Ascending aorta (tissue), 2 donors: ENCODE data around the gene PAIP2B. TPM values are rescaled to one million over a fixed set of nuclear protein-coding genes. Genes with fewer than 3 reads are reported as not detected.
"Not testable (repeated sequence)": the region's sequence is repeated elsewhere in the genome, so short reads cannot be mapped to it uniquely, and the experiment has no call there.

Source experiments
- DNase-seq, 2 donors: peaks; one replicate each; pipeline ENCODE4 v3.0.0-alpha.2; 2019; ENCODE audit warnings: low spot score in 2 of 2
- H3K27ac ChIP-seq, 2 donors: fragments of 200-600 bp; sonication (generic); one replicate each; pipeline ENCODE4 v1.5.1; 2016 to 2017; ENCODE audit warnings: mild to moderate bottlenecking in 1 of 2
- H3K27me3 ChIP-seq: fragments of 200-600 bp; sonication (generic); one replicate; pipeline ENCODE4 v1.5.1; 2017
- H3K36me3 ChIP-seq, 2 donors: fragments of 200-600 bp; sonication (generic); one replicate each; pipeline ENCODE4 v1.5.1; 2016
- H3K4me1 ChIP-seq, 2 donors: fragments of 200-600 bp; sonication (generic); one replicate each; pipeline ENCODE4 v1.5.1; 2016 to 2017; ENCODE audit warnings: mild to moderate bottlenecking in 1 of 2
- H3K4me3 ChIP-seq, 2 donors: fragments of 200-600 bp; sonication (generic); one replicate each; pipeline ENCODE4 v1.5.1; 2016 to 2017; ENCODE audit warnings: mild to moderate bottlenecking in 1 of 2
- H3K9me3 ChIP-seq, 2 donors: fragments of 200-600 bp; sonication (generic); one replicate each; pipeline ENCODE4 v1.5.1; 2016
- intact Hi-C: fragments of 100-400 bp; cut with DNase I; formaldehyde crosslinking; loops from one replicate; pipeline ENCODE4 v1.15.1; 2023
- total RNA-seq: library from RNA; depleted of rRNA; stranded (reverse); fragments of >200 nt; gene quantifications from one replicate; pipeline ENCODE4 v1.1.0, GENCODE V29; 2016
- TF ChIP-seq, protein P1 (sequence below), 3 experiments: fragments of 200-600 bp in 2 of 3; fragments of 450-650 bp in 1 of 3; sonication (generic) in 2 of 3; IDR thresholded peaks; one replicate each; pipeline ENCODE4 v1.5.1; 2016 to 2019; ENCODE audit warnings: antibody characterized with exemption in 3 of 3, mild to moderate bottlenecking in 1 of 3, moderate library complexity in 1 of 3

The PAIP2B gene
- total RNA-seq, 1 donor from 2014 or later = 0.32 TPM

- TF ChIP-seq, protein P1, sequence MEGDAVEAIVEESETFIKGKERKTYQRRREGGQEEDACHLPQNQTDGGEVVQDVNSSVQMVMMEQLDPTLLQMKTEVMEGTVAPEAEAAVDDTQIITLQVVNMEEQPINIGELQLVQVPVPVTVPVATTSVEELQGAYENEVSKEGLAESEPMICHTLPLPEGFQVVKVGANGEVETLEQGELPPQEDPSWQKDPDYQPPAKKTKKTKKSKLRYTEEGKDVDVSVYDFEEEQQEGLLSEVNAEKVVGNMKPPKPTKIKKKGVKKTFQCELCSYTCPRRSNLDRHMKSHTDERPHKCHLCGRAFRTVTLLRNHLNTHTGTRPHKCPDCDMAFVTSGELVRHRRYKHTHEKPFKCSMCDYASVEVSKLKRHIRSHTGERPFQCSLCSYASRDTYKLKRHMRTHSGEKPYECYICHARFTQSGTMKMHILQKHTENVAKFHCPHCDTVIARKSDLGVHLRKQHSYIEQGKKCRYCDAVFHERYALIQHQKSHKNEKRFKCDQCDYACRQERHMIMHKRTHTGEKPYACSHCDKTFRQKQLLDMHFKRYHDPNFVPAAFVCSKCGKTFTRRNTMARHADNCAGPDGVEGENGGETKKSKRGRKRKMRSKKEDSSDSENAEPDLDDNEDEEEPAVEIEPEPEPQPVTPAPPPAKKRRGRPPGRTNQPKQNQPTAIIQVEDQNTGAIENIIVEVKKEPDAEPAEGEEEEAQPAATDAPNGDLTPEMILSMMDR (IDR thresholded peaks at IDR 0.05) = no peak
- H3K4me1 ChIP-seq = no peaks in the 10 kb centered on the region
- H3K36me3 ChIP-seq = no peaks in the 10 kb centered on the region
- no peak overlapping the region for H3K27ac ChIP-seq
- no peaks in the 10 kb centered on the region for H3K9me3 ChIP-seq
- no peaks in the 10 kb centered on the region for H3K27me3 ChIP-seq
- no peak for DNase-seq
- intact Hi-C loops = no loop called here
- H3K4me3 ChIP-seq = no peak overlapping the region
Observed at GRCh38 chr2:71244302-71244660, 17.4 kb upstream of the PAIP2B start.

- Histone ChIP-seq H3K27ac (no peak overlapping the region), H3K9me3 (no peaks in the 10 kb centered on the region), H3K27me3 (no peaks in the 10 kb centered on the region), H3K4me1 (no peaks in the 10 kb centered on the region), H3K4me3 (no peak overlapping the region), H3K36me3 (no peaks in the 10 kb centered on the region)
- no peak for DNase-seq
- TF ChIP-seq, protein P1 (IDR thresholded peaks at IDR 0.05) = no peak
- intact Hi-C loops = no loop called here
Observed at GRCh38 chr2:71243634-71244301, 16.9 kb upstream of the PAIP2B start.

DNA sequence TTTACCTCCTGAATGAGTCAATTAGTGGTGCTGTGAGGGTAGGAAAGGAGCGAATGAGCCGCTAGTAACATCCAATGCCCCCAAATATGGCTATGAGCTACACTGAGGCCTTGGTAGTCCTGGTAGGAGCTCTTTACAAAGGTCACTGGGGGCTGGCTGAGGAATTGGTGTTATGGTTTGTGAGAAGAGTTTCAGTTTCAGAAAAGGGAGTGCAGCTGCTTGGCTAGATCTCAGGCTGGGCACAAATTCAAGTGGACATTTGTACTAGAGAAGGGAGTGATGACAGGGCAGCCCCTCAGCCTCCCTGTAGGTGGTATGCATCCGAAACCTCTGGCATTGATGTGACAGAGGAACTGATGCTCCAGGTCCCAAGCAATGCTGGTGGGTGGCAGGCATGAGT is 13.9 kb upstream of the PAIP2B start:
- no peak overlapping the region for H3K4me3 ChIP-seq
- no peaks in the 10 kb centered on the region for H3K9me3 ChIP-seq
- no peaks in the 10 kb centered on the region for H3K27me3 ChIP-seq
- H3K4me1 ChIP-seq = no peaks in the 10 kb centered on the region
- DNase-seq = no peak
- no peak overlapping the region for H3K27ac ChIP-seq
- intact Hi-C loops = no loop called here
- no peaks in the 10 kb centered on the region for H3K36me3 ChIP-seq
- TF ChIP-seq, protein P1 (IDR thresholded peaks at IDR 0.05) = no peak

DNA sequence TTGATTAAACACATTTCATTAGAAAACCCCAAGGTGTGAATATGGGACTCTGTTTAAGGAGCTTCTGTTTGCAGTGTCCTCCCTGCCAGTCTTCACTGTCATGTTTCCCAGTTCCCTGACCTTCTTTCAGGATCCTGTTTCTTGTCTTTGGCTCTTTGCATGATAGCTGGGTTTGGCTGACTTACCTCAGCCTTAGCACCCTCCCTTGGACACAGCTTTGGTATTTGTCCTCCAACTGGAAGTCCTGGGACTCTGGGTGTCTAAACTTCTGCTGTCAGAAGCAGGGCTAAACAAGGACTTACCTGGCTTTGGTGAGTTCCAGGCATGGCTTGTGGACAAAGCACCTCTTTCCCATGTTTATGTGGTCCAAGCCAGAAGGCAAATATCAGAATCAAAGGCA is 11.2 kb upstream of the PAIP2B start:
- Histone ChIP-seq H3K4me3 (no peak overlapping the region), H3K27me3 (no peaks in the 10 kb centered on the region), H3K4me1 (no peaks in the 10 kb centered on the region), H3K36me3 (no peaks in the 10 kb centered on the region), H3K27ac (no peak overlapping the region), H3K9me3 (no peaks in the 10 kb centered on the region)
- intact Hi-C loops = no loop called here
- TF ChIP-seq, protein P1 (IDR thresholded peaks at IDR 0.05) = no peak
- no peak for DNase-seq

GRCh38 chr2:71235930-71236587 is 9.2 kb upstream of the PAIP2B start:
- intact Hi-C loops = no loop called here
- TF ChIP-seq, protein P1 (IDR thresholded peaks at IDR 0.05) = no peak
- no peak overlapping the region for H3K4me3 ChIP-seq
- H3K36me3 ChIP-seq = no peaks in the 10 kb centered on the region
- no peaks in the 10 kb centered on the region for H3K4me1 ChIP-seq
- no peaks in the 10 kb centered on the region for H3K9me3 ChIP-seq
- no peak overlapping the region for H3K27ac ChIP-seq
- DNase-seq = no peak
- H3K27me3 ChIP-seq = no peaks in the 10 kb centered on the region

GRCh38 chr2:71233072-71233471 is 6.2 kb upstream of the PAIP2B start:
- H3K4me1 ChIP-seq, DNase-seq, H3K27me3 ChIP-seq, H3K27ac ChIP-seq, intact Hi-C loops, H3K4me3 ChIP-seq, H3K9me3 ChIP-seq, H3K36me3 ChIP-seq: not testable (repeated sequence)
